Measurements from ENCODE around the gene SAMD3.

The SAMD3 gene

DNA sequence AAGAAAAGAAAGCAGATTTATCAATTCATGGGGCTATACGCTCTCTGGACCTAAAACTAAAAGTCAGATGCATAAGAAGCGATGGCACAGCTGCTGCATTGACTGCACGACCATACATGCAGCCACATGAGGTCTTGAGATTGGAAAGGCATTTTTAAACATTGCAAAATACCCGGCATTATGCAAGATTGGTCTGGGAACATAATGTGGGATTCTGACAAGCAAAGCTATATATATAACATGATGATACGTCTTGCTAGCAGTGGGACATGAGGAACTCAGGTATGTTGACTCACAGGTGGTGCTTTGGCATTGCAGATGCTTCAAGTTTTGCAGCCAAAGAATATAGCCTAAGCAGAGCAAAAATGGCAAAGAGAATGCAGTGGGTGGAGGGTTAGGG, 55.1 kb downstream of the SAMD3 start:
- Histone ChIP-seq H3K36me3 (ENCODE audit: insufficient read depth) (no peaks in the 10 kb centered on the region), H3K9ac (no peak overlapping the region), H3K27me3 (ENCODE audit: insufficient read depth, low read depth) (no peaks in the 10 kb centered on the region), H3K79me2 (ENCODE audit: insufficient read depth, low read depth) (no peaks in the 10 kb centered on the region), H3K4me1 (ENCODE audit: low read depth, poor library complexity, severe bottlenecking) (no peaks in the 10 kb centered on the region), H3K27ac (no peak overlapping the region), H3K4me3 (IDR thresholded peaks at IDR 0.05; ENCODE audit: insufficient read depth, low read depth, low read length) (no peak overlapping the region), H2AFZ (ENCODE audit: low read depth) (no peak overlapping the region), H4K20me1 (ENCODE audit: insufficient read depth) (no peaks in the 10 kb centered on the region), H3K4me2 (no peak overlapping the region)
- TF ChIP-seq CTCF (conservative IDR thresholded peaks at IDR 0.05; ENCODE audit: low read depth, low read length) = no peak

GRCh38 chr6:130164251-130164650, 58.5 kb downstream of the SAMD3 start:
- H3K9ac ChIP-seq = no peak overlapping the region
- no peaks in the 10 kb centered on the region for H3K79me2 ChIP-seq (ENCODE audit: insufficient read depth, low read depth)
- H3K27me3 ChIP-seq (ENCODE audit: insufficient read depth, low read depth) = no peaks in the 10 kb centered on the region
- H3K27ac ChIP-seq = no peak overlapping the region
- H3K4me3 ChIP-seq (IDR thresholded peaks at IDR 0.05; ENCODE audit: insufficient read depth, low read depth, low read length) = no peak overlapping the region
- H3K4me1 ChIP-seq (ENCODE audit: low read depth, poor library complexity, severe bottlenecking) = no peaks in the 10 kb centered on the region
- no peak overlapping the region for H2AFZ ChIP-seq (ENCODE audit: low read depth)
- no peak overlapping the region for H3K4me2 ChIP-seq
- H3K36me3 ChIP-seq (ENCODE audit: insufficient read depth) = no peaks in the 10 kb centered on the region
- H4K20me1 ChIP-seq (ENCODE audit: insufficient read depth) = no peaks in the 10 kb centered on the region
- no peak for TF ChIP-seq CTCF (conservative IDR thresholded peaks at IDR 0.05; ENCODE audit: low read depth, low read length)

GRCh38 chr6:130163266-130163665, 59.5 kb downstream of the SAMD3 start:
- no peak overlapping the region for H3K27ac ChIP-seq
- no peaks in the 10 kb centered on the region for H3K27me3 ChIP-seq (ENCODE audit: insufficient read depth, low read depth)

DNA sequence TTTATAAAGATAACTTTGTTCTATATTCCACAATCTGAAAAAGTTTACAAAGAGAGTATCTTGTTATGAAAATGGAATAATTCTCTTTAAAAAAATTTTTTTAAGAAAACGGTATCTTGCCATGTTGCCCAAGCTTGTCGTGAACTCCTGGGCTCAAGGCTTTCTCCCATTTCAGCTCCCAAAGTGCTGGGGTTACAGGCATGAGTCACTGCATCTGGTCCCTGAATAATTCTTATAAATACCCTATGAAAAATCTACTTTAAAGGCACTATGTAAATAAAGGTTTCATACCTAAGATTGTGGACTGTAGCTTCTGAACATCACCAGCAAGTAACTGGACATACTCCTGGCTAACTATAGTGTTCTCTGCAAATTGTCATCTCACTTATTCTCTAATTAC, 60.3 kb downstream of the SAMD3 start:
- H3K79me2 ChIP-seq (ENCODE audit: insufficient read depth, low read depth) = no peaks in the 10 kb centered on the region
- no peak overlapping the region for H3K9ac ChIP-seq
- H4K20me1 ChIP-seq (ENCODE audit: insufficient read depth) = no peaks in the 10 kb centered on the region
- H3K36me3 ChIP-seq (ENCODE audit: insufficient read depth) = no peaks in the 10 kb centered on the region
- H3K4me1 ChIP-seq (ENCODE audit: low read depth, poor library complexity, severe bottlenecking) = no peaks in the 10 kb centered on the region
- H3K27me3 ChIP-seq (ENCODE audit: insufficient read depth, low read depth) = no peaks in the 10 kb centered on the region
- H3K4me2 ChIP-seq = no peak overlapping the region
- H3K4me3 ChIP-seq (IDR thresholded peaks at IDR 0.05; ENCODE audit: insufficient read depth, low read depth, low read length) = no peak overlapping the region
- H3K27ac ChIP-seq = no peak overlapping the region
- no peak overlapping the region for H2AFZ ChIP-seq (ENCODE audit: low read depth)
- no peak for TF ChIP-seq CTCF (conservative IDR thresholded peaks at IDR 0.05; ENCODE audit: low read depth, low read length)

More at GRCh38 chr6:130163266-130163665, 59.5 kb downstream of the SAMD3 start:
- Histone ChIP-seq H3K4me3 (IDR thresholded peaks at IDR 0.05; ENCODE audit: insufficient read depth, low read depth, low read length) (no peak overlapping the region), H3K4me1 (ENCODE audit: low read depth, poor library complexity, severe bottlenecking) (no peaks in the 10 kb centered on the region), H4K20me1 (ENCODE audit: insufficient read depth) (no peaks in the 10 kb centered on the region), H2AFZ (ENCODE audit: low read depth) (no peak overlapping the region), H3K36me3 (ENCODE audit: insufficient read depth) (no peaks in the 10 kb centered on the region), H3K4me2 (no peak overlapping the region), H3K9ac (no peak overlapping the region), H3K79me2 (ENCODE audit: insufficient read depth, low read depth) (no peaks in the 10 kb centered on the region)
- no peak for TF ChIP-seq CTCF (conservative IDR thresholded peaks at IDR 0.05; ENCODE audit: low read depth, low read length)
